Activated CD4-positive, alpha-beta T cell treated with anti-CD3 and anti-CD28 coated beads for 4 hours (primary cell): ENCODE measurements around the gene GNAL.

Experiments used
- DNase-seq, 2 donors: peaks; one replicate each; pipeline ENCODE4 v3.0.0-alpha.2; 2020

GNAL gene

GRCh38 chr18:11729556-11729955 lies 40.5 kb downstream of the GNAL start:
- DNase-seq = no peak

- peak; percentile 38 to 59 for DNase-seq
Observed at GRCh38 chr18:11733031-11733430, 44.0 kb downstream of the GNAL start.

- DNase-seq = no peak
Observed at GRCh38 chr18:11736656-11737055, 47.6 kb downstream of the GNAL start.

- DNase-seq = no peak
Observed at GRCh38 chr18:11739893-11740292, 50.8 kb downstream of the GNAL start.

- DNase-seq = no peak
Observed at GRCh38 chr18:11740461-11740860, 51.4 kb downstream of the GNAL start.

GRCh38 chr18:11741505-11742145 lies 52.6 kb downstream of the GNAL start:
- no peak for DNase-seq

GRCh38 chr18:11745521-11745920 lies 56.5 kb downstream of the GNAL start:
- no peak for DNase-seq

- DNase-seq = no peak
Observed at GRCh38 chr18:11747286-11747685, 58.2 kb downstream of the GNAL start.

- no peak for DNase-seq
Observed at GRCh38 chr18:11747731-11748130, 58.7 kb downstream of the GNAL start.

- DNase-seq = no peak
Observed at GRCh38 chr18:11749305-11749704, 60.2 kb downstream of the GNAL start.

- DNase-seq = no peak
Observed at GRCh38 chr18:11750171-11750570, 61.1 kb downstream of the GNAL start.

- no peak for DNase-seq
Observed at GRCh38 chr18:11750581-11751310, 61.7 kb downstream of the GNAL start.

GRCh38 chr18:11751341-11752115 lies 62.5 kb downstream of the GNAL start:
- DNase-seq = no peak

GRCh38 chr18:11752116-11752911 lies 63.2 kb downstream of the GNAL start:
- DNase-seq = no peak

GRCh38 chr18:11754979-11755378 lies 65.9 kb downstream of the GNAL start:
- no peak for DNase-seq

GRCh38 chr18:11757084-11757590 lies 68.1 kb downstream of the GNAL start:
- no peak for DNase-seq

GRCh38 chr18:11759456-11759855 lies 70.4 kb downstream of the GNAL start:
- no peak for DNase-seq

GRCh38 chr18:11760498-11761167 lies 71.6 kb downstream of the GNAL start:
- DNase-seq = no peak

- no peak for DNase-seq
Observed at GRCh38 chr18:11761553-11761952, 72.5 kb downstream of the GNAL start.

GRCh38 chr18:11762429-11762828 lies 73.4 kb downstream of the GNAL start:
- no peak for DNase-seq

GRCh38 chr18:11767329-11767728 lies 78.3 kb downstream of the GNAL start:
- DNase-seq = no peak

GRCh38 chr18:11767935-11768334 lies 78.9 kb downstream of the GNAL start:
- no peak for DNase-seq
